SK-N-SH treated with all-trans-retinoic acid at 6 μM for 48 hours (cell line): ENCODE data around the gene MNAT1.

Experiments used
- ATAC-seq: fragments of 200-7000 bp; cut with Tn5 transposase; 3 replicates; pipeline ENCODE4 v1.9.1; 2020; ENCODE audit warnings: mild to moderate bottlenecking, moderate library complexity
- ARNTL ChIP-seq: fragments of 450-650 bp; formaldehyde crosslinking; IDR thresholded peaks from 2 replicates; pipeline ENCODE4 v1.5.0; 2020; ENCODE audit warnings: low read depth, mild to moderate bottlenecking, moderate library complexity, borderline replicate concordance
- BACH2 ChIP-seq: fragments of 250-450 bp; sonication (Bioruptor Pico); IDR thresholded peaks from 2 replicates; pipeline ENCODE4 v1.9.0; 2021; ENCODE audit warnings: mild to moderate bottlenecking, borderline replicate concordance
- CREB5 ChIP-seq: fragments of 250-450 bp; sonication (Bioruptor Pico); IDR thresholded peaks from 2 replicates; pipeline ENCODE4 v1.5.1; 2020; ENCODE audit warnings: low read depth, mild to moderate bottlenecking, moderate library complexity
- CSDC2 ChIP-seq: fragments of 250-450 bp; sonication (Bioruptor Pico); IDR thresholded peaks from 2 replicates; pipeline ENCODE4 v1.5.0; 2020; ENCODE audit warnings: mild to moderate bottlenecking, moderate library complexity
- CSRNP3 ChIP-seq: fragments of 250-450 bp; sonication (Bioruptor Pico); IDR thresholded peaks from 2 replicates; pipeline ENCODE4 v1.5.1; 2021; ENCODE audit warnings: mild to moderate bottlenecking, moderate library complexity
- GLIS3 ChIP-seq: fragments of 250-450 bp; sonication (Bioruptor Pico); IDR thresholded peaks from 2 replicates; pipeline ENCODE4 v1.5.0; 2020; ENCODE audit warnings: mild to moderate bottlenecking, moderate library complexity
- ISL1 ChIP-seq: fragments of 250-450 bp; sonication (Bioruptor Pico); IDR thresholded peaks from 2 replicates; pipeline ENCODE4 v2.1.2; 2022; ENCODE audit warnings: mild to moderate bottlenecking, moderate library complexity
- OSR1 ChIP-seq: fragments of 250-450 bp; sonication (Bioruptor Pico); IDR thresholded peaks from 2 replicates; pipeline ENCODE4 v1.8.0; 2022; ENCODE audit warnings: moderate library complexity, mild to moderate bottlenecking, inconsistent platforms
- PATZ1 ChIP-seq: fragments of 250-450 bp; sonication (Bioruptor Pico); IDR thresholded peaks from 2 replicates; pipeline ENCODE4 v1.8.0; 2020; ENCODE audit warnings: mild to moderate bottlenecking, moderate library complexity, borderline replicate concordance
- POU6F1 ChIP-seq: fragments of 250-450 bp; sonication (Bioruptor Pico); IDR thresholded peaks from 2 replicates; pipeline ENCODE4 v1.8.0; 2021; ENCODE audit warnings: low read depth, mild to moderate bottlenecking, moderate library complexity, borderline replicate concordance
- PPARA ChIP-seq: fragments of 250-450 bp; sonication (Bioruptor Pico); IDR thresholded peaks from 2 replicates; pipeline ENCODE4 v1.5.0; 2020; ENCODE audit warnings: mild to moderate bottlenecking, borderline replicate concordance
- SNAI2 ChIP-seq: fragments of 250-450 bp; sonication (Bioruptor Pico); IDR thresholded peaks from 2 replicates; pipeline ENCODE4 v1.5.0; 2020; ENCODE audit warnings: mild to moderate bottlenecking, moderate library complexity
- TCF4 ChIP-seq: fragments of 250-450 bp; sonication (Bioruptor Pico); IDR thresholded peaks from 2 replicates; pipeline ENCODE4 v1.8.0; 2021; ENCODE audit warnings: mild to moderate bottlenecking, moderate library complexity, borderline replicate concordance
- TOX ChIP-seq: fragments of 250-450 bp; sonication (Bioruptor Pico); IDR thresholded peaks from 2 replicates; pipeline ENCODE4 v1.8.0; 2021; ENCODE audit warnings: mild to moderate bottlenecking, moderate library complexity, borderline replicate concordance
- TSHZ2 ChIP-seq: fragments of 250-450 bp; sonication (Bioruptor Pico); IDR thresholded peaks from 2 replicates; pipeline ENCODE4 v1.5.0; 2020; ENCODE audit warnings: mild to moderate bottlenecking, moderate library complexity
- ZC3H10 ChIP-seq: fragments of 250-450 bp; sonication (Bioruptor Pico); IDR thresholded peaks from 2 replicates; pipeline ENCODE4 v1.5.1; 2021; ENCODE audit warnings: mild to moderate bottlenecking, moderate library complexity
- ZFP3 ChIP-seq: fragments of 250-450 bp; sonication (Bioruptor Pico); IDR thresholded peaks from 2 replicates; pipeline ENCODE4 v1.5.0; 2020; ENCODE audit warnings: mild to moderate bottlenecking, moderate library complexity
- ZFP30 ChIP-seq: fragments of 450-650 bp; formaldehyde crosslinking; IDR thresholded peaks from 2 replicates; pipeline ENCODE4 v1.5.0; 2022; ENCODE audit warnings: mild to moderate bottlenecking, moderate library complexity
- ZNF565 ChIP-seq: fragments of 450-650 bp; formaldehyde crosslinking; conservative IDR thresholded peaks from 2 replicates; pipeline ENCODE4 v1.5.0; 2020; ENCODE audit warnings: low read depth, mild to moderate bottlenecking, moderate library complexity
- ZNF70 ChIP-seq: fragments of 450-650 bp; formaldehyde crosslinking; IDR thresholded peaks from 2 replicates; pipeline ENCODE4 v1.5.0; 2020; ENCODE audit warnings: mild to moderate bottlenecking, moderate library complexity
- ZNF8 ChIP-seq: fragments of 450-650 bp; formaldehyde crosslinking; IDR thresholded peaks from 2 replicates; pipeline ENCODE4 v1.5.0; 2020; ENCODE audit warnings: mild to moderate bottlenecking, moderate library complexity

Gene MNAT1

GRCh38 chr14:60722357-60723115 is 12.0 kb upstream of the MNAT1 start:
- ATAC-seq, result peak; percentile 68
- TF ChIP-seq SNAI2 (CRISPR knock-in tag) (no peak), ZFP3 (CRISPR knock-in tag) (no peak), ZC3H10 (no peak), GLIS3 (no peak), ZNF565 (CRISPR knock-in tag) (no peak), BACH2 (CRISPR knock-in tag) (no peak), TCF4 (CRISPR knock-in tag) (no peak), ARNTL (CRISPR knock-in tag) (no peak), ISL1 (CRISPR knock-in tag) (no peak), ZNF70 (CRISPR knock-in tag) (no peak), TSHZ2 (CRISPR knock-in tag) (no peak), PATZ1 (CRISPR knock-in tag) (no peak), ZNF8 (CRISPR knock-in tag) (no peak), CSRNP3 (CRISPR knock-in tag) (no peak), CREB5 (CRISPR knock-in tag) (no peak)

- peak; percentile 49 for ATAC-seq
- no peak for TF ChIP-seq CREB5 (CRISPR knock-in tag)
Measured at GRCh38 chr14:60723116-60723906, 11.2 kb upstream of the MNAT1 start.

GRCh38 chr14:60723907-60724618 is 10.5 kb upstream of the MNAT1 start, which contains the start of gene SIX4:
Gene SIX4, minus strand, starts transcription at chr14:60724351. Its CDS starts 277 bp downstream, at chr14:60724074.
- ATAC-seq, result peak; percentile 85
- TF ChIP-seq ZNF565 (CRISPR knock-in tag), result no peak
- no peak for TF ChIP-seq CSRNP3 (CRISPR knock-in tag)
- TF ChIP-seq ZFP30, result no peak
- no peak for TF ChIP-seq PPARA (CRISPR knock-in tag)
- no peak for TF ChIP-seq ARNTL (CRISPR knock-in tag)
- TF ChIP-seq CSDC2, result no peak
- no peak for TF ChIP-seq SNAI2 (CRISPR knock-in tag)
- TF ChIP-seq TOX (CRISPR knock-in tag), result no peak
- no peak for TF ChIP-seq OSR1 (CRISPR knock-in tag)
- TF ChIP-seq POU6F1, result no peak
- TF ChIP-seq ZNF8 (CRISPR knock-in tag), result no peak
- no peak for TF ChIP-seq ISL1 (CRISPR knock-in tag)
- TF ChIP-seq ZFP3 (CRISPR knock-in tag), result no peak
